Esophagus muscularis mucosa (tissue), 3 donors: ENCODE results near the gene SLC12A8.

Experiments used
- CTCF ChIP-seq, 3 experiments: fragments of 200-600 bp in 2 of 3; fragments of 450-650 bp in 1 of 3; sonication (generic) in 2 of 3; IDR thresholded peaks; one replicate each; pipeline ENCODE4 v1.5.1; 2017 to 2019; ENCODE audit warnings: antibody characterized with exemption in 3 of 3, mild to moderate bottlenecking in 2 of 3, moderate library complexity in 1 of 3
- POLR2A ChIP-seq: fragments of 450-650 bp; IDR thresholded peaks from one replicate; pipeline ENCODE4 v1.6.1; 2017; ENCODE audit warnings: antibody characterized with exemption, moderate library complexity, mild to moderate bottlenecking, low read depth
- POLR2AphosphoS5 ChIP-seq, 2 donors: sonication (generic); formaldehyde crosslinking; IDR thresholded peaks; one replicate each; pipeline ENCODE4 v1.6.1; 2017; ENCODE audit warnings: antibody characterized with exemption in 2 of 2

GRCh38 chr3:125147491-125147820, 65.1 kb downstream of the SLC12A8 start:
- TF ChIP-seq POLR2AphosphoS5 (IDR thresholded peaks at IDR 0.05) (no peak), CTCF (IDR thresholded peaks at IDR 0.05) (no peak), POLR2A (no peak)
